Measurements from ENCODE around the gene WNT1. TPM values are rescaled to one million over a fixed set of nuclear protein-coding genes. Genes with fewer than 3 reads are reported as not detected.

Gene WNT1
- total and polyA plus RNA-seq, 3 donors from 2014 or later: 0.62 to 1.4 (median 1.2) TPM

DNA sequence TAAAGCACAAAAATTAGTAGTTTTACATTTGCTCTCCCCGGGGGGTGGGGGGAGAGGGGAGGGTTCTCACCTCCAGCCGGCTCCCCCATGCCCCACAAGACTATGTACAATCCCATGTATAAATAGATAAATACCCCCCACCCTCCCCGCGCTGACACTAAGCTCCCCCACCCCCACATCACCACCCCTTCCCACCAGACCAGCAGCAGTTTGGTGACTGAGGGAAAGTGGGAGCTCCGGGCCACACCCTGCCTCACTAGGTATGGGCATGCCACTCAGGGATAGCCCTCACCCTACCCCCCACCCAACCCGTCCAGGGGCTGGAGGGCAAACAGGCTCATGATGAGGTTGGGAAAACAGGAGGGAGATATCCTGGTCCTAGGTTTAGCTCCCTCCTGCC lies 42.3 kb downstream of the WNT1 start:
- TF ChIP-seq, protein P1, sequence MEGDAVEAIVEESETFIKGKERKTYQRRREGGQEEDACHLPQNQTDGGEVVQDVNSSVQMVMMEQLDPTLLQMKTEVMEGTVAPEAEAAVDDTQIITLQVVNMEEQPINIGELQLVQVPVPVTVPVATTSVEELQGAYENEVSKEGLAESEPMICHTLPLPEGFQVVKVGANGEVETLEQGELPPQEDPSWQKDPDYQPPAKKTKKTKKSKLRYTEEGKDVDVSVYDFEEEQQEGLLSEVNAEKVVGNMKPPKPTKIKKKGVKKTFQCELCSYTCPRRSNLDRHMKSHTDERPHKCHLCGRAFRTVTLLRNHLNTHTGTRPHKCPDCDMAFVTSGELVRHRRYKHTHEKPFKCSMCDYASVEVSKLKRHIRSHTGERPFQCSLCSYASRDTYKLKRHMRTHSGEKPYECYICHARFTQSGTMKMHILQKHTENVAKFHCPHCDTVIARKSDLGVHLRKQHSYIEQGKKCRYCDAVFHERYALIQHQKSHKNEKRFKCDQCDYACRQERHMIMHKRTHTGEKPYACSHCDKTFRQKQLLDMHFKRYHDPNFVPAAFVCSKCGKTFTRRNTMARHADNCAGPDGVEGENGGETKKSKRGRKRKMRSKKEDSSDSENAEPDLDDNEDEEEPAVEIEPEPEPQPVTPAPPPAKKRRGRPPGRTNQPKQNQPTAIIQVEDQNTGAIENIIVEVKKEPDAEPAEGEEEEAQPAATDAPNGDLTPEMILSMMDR (IDR thresholded peaks at IDR 0.05): no peak
- TF ChIP-seq POLR2A (IDR thresholded peaks at IDR 0.05): no peak
- no peak for DNase-seq
- H3K27ac ChIP-seq: peak overlapping the region in 1 of 2 donors; percentile 95
- no peak overlapping the region for H3K4me3 ChIP-seq
- 79 to 81% methylated on average over 4 to 6 of the region's 6 CpGs for WGBS, 2 donors
- intact Hi-C loops (cut with DNase I; ENCODE audit: low total_unique reads): no loop called here
- H3K9me3 ChIP-seq: no peaks in the 10 kb centered on the region
- no peaks in the 10 kb centered on the region for H3K27me3 ChIP-seq
- H3K4me1 ChIP-seq: peaks cover 8% of the 10 kb centered on the region
- H3K36me3 ChIP-seq (ENCODE audit: low read depth, missing control alignments): no peaks in the 10 kb centered on the region

DNA sequence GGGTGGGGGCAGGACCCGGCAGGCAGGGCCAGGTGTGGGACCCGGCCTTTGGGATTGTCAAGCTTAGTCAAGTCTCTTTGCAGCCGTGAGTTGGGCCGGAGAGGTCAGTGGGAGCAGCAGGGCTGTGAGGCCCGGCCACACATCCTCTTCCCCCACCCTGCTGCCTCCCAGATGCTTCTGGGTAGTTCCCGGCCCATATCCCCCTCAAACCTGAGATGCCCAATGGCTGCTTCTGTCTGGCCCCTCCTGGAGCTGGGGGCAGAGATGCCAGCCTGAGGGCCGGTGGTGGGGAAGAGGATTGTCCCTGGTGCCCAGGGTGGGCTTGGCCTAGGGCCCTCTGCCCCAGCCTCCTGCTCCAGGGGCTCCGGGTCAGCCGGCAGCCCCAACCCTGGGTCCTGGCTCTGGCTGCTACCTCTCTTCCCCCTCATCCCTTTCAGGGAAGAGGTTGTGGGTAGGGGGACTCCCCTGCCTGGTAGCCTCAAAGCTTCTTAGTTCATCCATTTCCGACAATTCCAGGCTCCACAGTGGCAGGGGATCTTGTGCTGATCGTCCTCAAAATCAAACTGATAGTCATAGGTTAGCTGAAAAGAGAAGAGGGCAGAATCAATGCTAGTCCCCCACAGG lies 43.3 kb downstream of the WNT1 start:
- no peak for TF ChIP-seq POLR2A (IDR thresholded peaks at IDR 0.05)
- TF ChIP-seq, protein P1 (IDR thresholded peaks at IDR 0.05): no peak
- H3K4me1 ChIP-seq: peaks cover 8% of the 10 kb centered on the region
- H3K9me3 ChIP-seq: no peaks in the 10 kb centered on the region
- H3K27ac ChIP-seq: no peak overlapping the region
- intact Hi-C loops (cut with DNase I; ENCODE audit: low total_unique reads): no loop called here
- no peak for DNase-seq
- H3K36me3 ChIP-seq (ENCODE audit: low read depth, missing control alignments): no peaks in the 10 kb centered on the region
- H3K27me3 ChIP-seq: no peaks in the 10 kb centered on the region
- WGBS, 2 donors: 82 to 85% methylated on average over 9 to 11 of the region's 11 CpGs
- H3K4me3 ChIP-seq: no peak overlapping the region

DNA sequence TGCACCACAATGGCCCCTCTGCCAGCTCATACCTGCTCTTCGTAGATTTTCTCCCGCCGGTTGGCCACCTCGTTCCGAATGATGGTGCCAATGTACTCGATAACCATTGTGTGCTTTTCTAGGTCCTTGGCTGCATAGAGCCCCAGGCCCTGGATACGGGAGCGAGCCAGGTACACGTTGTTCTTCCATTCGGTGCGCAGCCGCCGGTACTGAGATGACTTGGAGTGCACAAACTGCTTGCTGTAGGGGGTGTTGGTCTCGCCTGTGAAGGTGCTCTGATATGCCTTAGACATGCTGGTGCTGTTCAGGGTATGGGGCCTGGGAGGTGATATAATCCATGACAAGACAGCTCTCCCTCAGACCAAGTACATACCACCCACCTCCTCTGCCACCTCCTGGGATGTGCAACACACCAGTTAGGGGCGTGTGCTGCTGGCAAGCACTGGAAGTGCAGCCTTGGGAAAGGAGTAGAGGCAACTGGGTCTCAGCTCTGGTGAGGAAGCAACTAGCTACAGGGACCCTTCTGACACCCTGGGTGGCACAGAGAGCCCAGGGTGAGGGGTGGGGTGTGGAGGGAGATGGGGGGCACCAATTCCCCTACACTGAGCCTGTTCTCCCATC lies 44.5 kb downstream of the WNT1 start:
- H3K9me3 ChIP-seq: no peaks in the 10 kb centered on the region
- TF ChIP-seq, protein P1 (IDR thresholded peaks at IDR 0.05): no peak
- no peak for TF ChIP-seq POLR2A (IDR thresholded peaks at IDR 0.05)
- intact Hi-C loops (cut with DNase I; ENCODE audit: low total_unique reads): no loop called here
- no peak overlapping the region for H3K27ac ChIP-seq
- H3K4me3 ChIP-seq: no peak overlapping the region
- H3K4me1 ChIP-seq: peaks cover 3% of the 10 kb centered on the region
- no peak for DNase-seq
- H3K27me3 ChIP-seq: no peaks in the 10 kb centered on the region
- 83% methylated on average over 15 of the region's 15 CpGs for WGBS, 2 donors
- H3K36me3 ChIP-seq (ENCODE audit: low read depth, missing control alignments): no peaks in the 10 kb centered on the region

DNA sequence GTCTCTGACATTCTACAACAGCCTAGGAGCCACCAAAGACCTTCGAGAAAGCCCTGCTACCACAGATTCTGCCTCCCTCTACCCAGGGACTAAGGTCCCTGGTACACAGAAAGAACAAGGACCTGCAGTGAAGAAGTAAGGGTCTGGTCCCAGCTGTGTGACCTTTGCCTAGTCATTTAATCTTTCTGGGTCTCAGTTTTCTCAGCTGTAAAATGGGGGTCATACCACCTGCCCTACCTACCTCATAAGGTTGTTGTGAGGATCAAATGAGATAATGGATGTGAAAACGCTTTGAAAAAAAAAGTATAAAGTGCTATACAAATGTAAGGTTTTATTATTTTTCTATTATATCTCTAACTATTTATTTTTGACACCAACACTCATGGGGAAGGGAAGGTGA lies 45.7 kb downstream of the WNT1 start:
- no peaks in the 10 kb centered on the region for H3K4me1 ChIP-seq
- WGBS, 2 donors: 94 to 98% methylated on average over 2 of the region's 2 CpGs
- intact Hi-C loops (cut with DNase I; ENCODE audit: low total_unique reads): no loop called here

More for the DNA sequence above, 45.7 kb downstream of the WNT1 start:
- Histone ChIP-seq H3K4me3 (no peak overlapping the region), H3K36me3 (ENCODE audit: low read depth, missing control alignments) (no peaks in the 10 kb centered on the region), H3K9me3 (no peaks in the 10 kb centered on the region), H3K27ac (no peak overlapping the region), H3K27me3 (no peaks in the 10 kb centered on the region)
- no peak for TF ChIP-seq POLR2A (IDR thresholded peaks at IDR 0.05)
- TF ChIP-seq, protein P1 (IDR thresholded peaks at IDR 0.05): no peak
- no peak for DNase-seq
